Body of pancreas (tissue), 4 donors: Measurements from ENCODE around the gene FOXO6. TPM values are rescaled to one million over a fixed set of nuclear protein-coding genes. Genes with fewer than 3 reads are reported as not detected.

Experiments used
- ATAC-seq: fragments of 150-250 bp; one replicate; pipeline ENCODE4 v1.9.1; 2016
- DNase-seq, 4 donors: peaks; one replicate each; pipeline ENCODE4 v3.0.0-alpha.2; 2019
- H3K27ac ChIP-seq, 4 donors: fragments of 200-600 bp; sonication (generic); 1 replicate in 3 of 4; 2 replicates in 1 of 4; pipeline versions ENCODE4 v1.5.1 to v1.6.1; 2016 to 2019; ENCODE audit warnings: mild to moderate bottlenecking in 1 of 4, mixed read lengths in 1 of 4, moderate library complexity in 1 of 4
- H3K27me3 ChIP-seq, 2 donors: fragments of 200-600 bp; sonication (generic); one replicate each; pipeline ENCODE4 v1.6.0; 2016; ENCODE audit warnings: mild to moderate bottlenecking in 1 of 2
- H3K36me3 ChIP-seq, 2 donors: fragments of 200-600 bp; sonication (generic); replicated peaks in 1 of 2; 2 replicates each; pipeline ENCODE4 v1.5.1; 2016; ENCODE audit warnings: low read depth in 2 of 2; ENCODE audit not compliant: insufficient read depth in 1 of 2
- H3K4me1 ChIP-seq: fragments of 200-600 bp; sonication (generic); one replicate; pipeline ENCODE4 v1.6.0; 2016
- H3K4me3 ChIP-seq, 2 donors: fragments of 200-600 bp; sonication (generic); 1 replicate in 1 of 2; 2 replicates in 1 of 2; pipeline ENCODE4 v1.5.1; 2016 to 2019
- H3K9me3 ChIP-seq, 3 donors: fragments of 200-600 bp; sonication (generic); 1 replicate in 2 of 3; 2 replicates in 1 of 3; pipeline ENCODE4 v1.5.1; 2016
- CTCF ChIP-seq, 7 experiments: fragments of 450-650 bp in 4 of 7; fragments of 200-600 bp in 3 of 7; sonication (generic) in 3 of 7; IDR thresholded peaks; one replicate each; pipeline ENCODE4 v1.5.1; 2016 to 2019; ENCODE audit warnings: antibody characterized with exemption in 7 of 7
- POLR2A ChIP-seq, 3 donors: fragments of 450-650 bp; IDR thresholded peaks; one replicate each; pipeline ENCODE4 v1.6.1; 2016; ENCODE audit warnings: antibody characterized with exemption in 3 of 3, mild to moderate bottlenecking in 2 of 3
- WGBS, 2 donors: methylation state at CpG; one replicate each; pipeline ENCODE4 v1.1.5; 2017; 5-methylcytosine and 5-hydroxymethylcytosine counted together
- intact Hi-C: fragments of 100-400 bp; cut with DNase I; formaldehyde crosslinking; loops from one replicate; pipeline ENCODE4 v1.15.1; 2023
- total RNA-seq, 2 donors: library from RNA; depleted of rRNA; stranded (reverse); fragments of >200 nt; gene quantifications; one replicate each; pipeline ENCODE4 v1.1.0, GENCODE V29; 2016

FOXO6 gene
- total RNA-seq, 2 donors from 2014 or later: 1.0 to 2.3 TPM

GRCh38 chr1:41382480-41383090, 21.4 kb downstream of the FOXO6 start:
- TF ChIP-seq CTCF (IDR thresholded peaks at IDR 0.05) (no peak), POLR2A (IDR thresholded peaks at IDR 0.05) (peak in 2 of 3 donors; percentile 13 to 21)
- Histone ChIP-seq H3K9me3 (no peaks in the 10 kb centered on the region), H3K4me3 (no peak overlapping the region), H3K27me3 (no peaks in the 10 kb centered on the region), H3K27ac (peak overlapping the region; percentile 59 to 91 (median 72)), H3K36me3 (no peaks in the 10 kb centered on the region), H3K4me1 (peaks cover 55% of the 10 kb centered on the region)
- ATAC-seq: peak; percentile 60
- WGBS, 2 donors: 8 to 28% methylated on average over 10 to 45 of the region's 48 CpGs
- intact Hi-C loops: no loop called here
- DNase-seq: peak; percentile 41 to 59 (median 45)

GRCh38 chr1:41383094-41383852, 22.0 kb downstream of the FOXO6 start:
- 59 to 75% methylated on average over 45 of the region's 45 CpGs for WGBS, 2 donors
- H3K9me3 ChIP-seq: no peaks in the 10 kb centered on the region
- H3K36me3 ChIP-seq: no peaks in the 10 kb centered on the region
- H3K4me3 ChIP-seq: no peak overlapping the region
- H3K4me1 ChIP-seq: peaks cover 62% of the 10 kb centered on the region
- ATAC-seq: no peak
- H3K27ac ChIP-seq: peak overlapping the region; percentile 59 to 91 (median 72)
- TF ChIP-seq POLR2A (IDR thresholded peaks at IDR 0.05): no peak
- no peak for TF ChIP-seq CTCF (IDR thresholded peaks at IDR 0.05)
- peak in 1 of 4 donors; percentile 11 for DNase-seq
- no peaks in the 10 kb centered on the region for H3K27me3 ChIP-seq
- intact Hi-C loops: no loop called here

- TF ChIP-seq CTCF (IDR thresholded peaks at IDR 0.05) (no peak), POLR2A (IDR thresholded peaks at IDR 0.05) (no peak)
- ATAC-seq (no peak), DNase-seq (no peak)
- no peak overlapping the region for H3K27ac ChIP-seq
- intact Hi-C loops: no loop called here
- no peaks in the 10 kb centered on the region for H3K36me3 ChIP-seq
- H3K4me1 ChIP-seq: peaks cover 57% of the 10 kb centered on the region
- no peaks in the 10 kb centered on the region for H3K9me3 ChIP-seq
- no peak overlapping the region for H3K4me3 ChIP-seq
- no peaks in the 10 kb centered on the region for H3K27me3 ChIP-seq
Observed at GRCh38 chr1:41384579-41384978, 23.3 kb downstream of the FOXO6 start.

GRCh38 chr1:41385398-41386195, 24.4 kb downstream of the FOXO6 start:
- Histone ChIP-seq H3K27ac (no peak overlapping the region), H3K27me3 (no peaks in the 10 kb centered on the region), H3K36me3 (no peaks in the 10 kb centered on the region), H3K4me3 (no peak overlapping the region), H3K4me1 (peaks cover 47% of the 10 kb centered on the region), H3K9me3 (no peaks in the 10 kb centered on the region)
- intact Hi-C loops: no loop called here
- WGBS, 2 donors: 76 to 77% methylated on average over 5 to 12 of the region's 12 CpGs
- TF ChIP-seq POLR2A (IDR thresholded peaks at IDR 0.05) (no peak), CTCF (IDR thresholded peaks at IDR 0.05) (no peak)
- ATAC-seq (no peak), DNase-seq (peak in 1 of 4 donors; percentile 10)
